Subcutaneous abdominal adipose tissue (tissue), 5 donors: Measurements from ENCODE around the gene PDE4D.
"Not testable (repeated sequence)": the region's sequence is repeated elsewhere in the genome, so short reads cannot be mapped to it uniquely, and the experiment has no call there.

Source experiments
- H3K27ac ChIP-seq: one replicate; pipeline ENCODE4 v1.7.0; 2013; ENCODE audit warnings: low read depth, mild to moderate bottlenecking, inconsistent platforms, low read length, moderate library complexity
- H3K27me3 ChIP-seq, 5 donors: one replicate each; pipeline ENCODE4 v1.7.0; 2013; ENCODE audit warnings: low read length in 5 of 5, inconsistent platforms in 1 of 5; ENCODE audit not compliant: control insufficient read depth in 5 of 5, insufficient read depth in 4 of 5
- H3K36me3 ChIP-seq, 5 donors: one replicate each; pipeline ENCODE4 v1.7.0; 2013; ENCODE audit warnings: low read length in 5 of 5; ENCODE audit not compliant: control insufficient read depth in 5 of 5, insufficient read depth in 5 of 5
- H3K4me1 ChIP-seq, 5 donors: one replicate each; pipeline ENCODE4 v1.7.0; 2013; ENCODE audit warnings: low read length in 5 of 5, mild to moderate bottlenecking in 3 of 5, moderate library complexity in 1 of 5; ENCODE audit not compliant: control insufficient read depth in 5 of 5, insufficient read depth in 5 of 5
- H3K4me3 ChIP-seq, 5 donors: one replicate each; pipeline ENCODE4 v1.7.0; 2013; ENCODE audit warnings: low read length in 5 of 5, low read depth in 1 of 5
- H3K9ac ChIP-seq, 5 donors: one replicate each; pipeline ENCODE4 v1.7.0; 2013; ENCODE audit warnings: low read length in 5 of 5, mild to moderate bottlenecking in 4 of 5, moderate library complexity in 3 of 5
- H3K9me3 ChIP-seq, 5 donors: one replicate each; pipeline ENCODE4 v1.7.0; 2013; ENCODE audit warnings: low read length in 5 of 5; ENCODE audit not compliant: control insufficient read depth in 5 of 5
- donor health status: healthy.
- donor health status: healthy.
- donor health status: healthy.
- donor health status: healthy.
- donor health status: healthy.

The PDE4D gene

GRCh38 chr5:59597690-59598546, 295.6 kb downstream of the PDE4D start:
- Histone ChIP-seq H3K4me3 (peak overlapping the region; percentile 13 to 67 (median 59)), H3K36me3 (no peaks in the 10 kb centered on the region), H3K9me3 (no peaks in the 10 kb centered on the region), H3K9ac (peak overlapping the region in 4 of 5 donors; percentile 10 to 66 (median 47)), H3K4me1 (peaks cover 0 to 10% (median 4%) of the 10 kb centered on the region in 5 donors), H3K27ac (no peak overlapping the region), H3K27me3 (no peaks in the 10 kb centered on the region)

- H3K27ac ChIP-seq = no peak overlapping the region
- no peak overlapping the region for H3K9ac ChIP-seq
- no peak overlapping the region for H3K4me3 ChIP-seq
- no peaks in the 10 kb centered on the region for H3K36me3 ChIP-seq
- no peaks in the 10 kb centered on the region for H3K27me3 ChIP-seq
- H3K4me1 ChIP-seq = peaks cover 0 to 10% (median 4%) of the 10 kb centered on the region in 5 donors
- H3K9me3 ChIP-seq = no peaks in the 10 kb centered on the region
These were observed 296.8 kb downstream of the PDE4D start for GRCh38 chr5:59596586-59597350.

GRCh38 chr5:59594118-59594517, 299.4 kb downstream of the PDE4D start:
- H3K9ac ChIP-seq, H3K27me3 ChIP-seq, H3K4me3 ChIP-seq, H3K27ac ChIP-seq, H3K9me3 ChIP-seq, H3K36me3 ChIP-seq: not testable (repeated sequence)
- peaks cover 0 to 10% (median 4%) of the 10 kb centered on the region in 5 donors for H3K4me1 ChIP-seq

DNA sequence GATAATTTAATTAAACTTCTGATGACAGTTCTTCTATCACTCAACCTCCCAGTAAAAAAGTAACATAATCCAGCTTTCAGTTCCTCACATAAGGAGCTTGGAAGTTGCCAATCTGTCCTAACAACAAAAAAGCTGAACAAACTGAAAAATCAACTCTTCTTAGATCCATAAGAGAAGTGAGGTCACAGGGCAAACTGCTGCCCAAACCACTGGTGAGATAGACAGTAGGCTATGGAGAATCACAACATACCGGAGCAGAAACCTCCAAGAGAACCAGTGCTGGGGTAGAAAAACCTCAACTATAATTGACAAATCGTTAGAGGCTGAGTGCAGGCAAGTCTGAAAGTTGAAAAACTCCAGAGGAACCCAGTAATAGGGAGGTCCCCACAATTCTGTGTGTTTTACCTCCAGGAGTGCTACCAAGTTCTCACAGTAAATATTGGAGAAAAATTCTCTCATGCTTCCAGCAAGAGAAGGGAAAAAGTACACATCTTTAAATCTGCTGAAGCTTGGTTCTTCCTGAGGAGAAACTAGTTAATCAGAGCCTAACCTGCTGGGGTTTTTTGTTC, 300.0 kb downstream of the PDE4D start:
- H3K9me3 ChIP-seq = no peaks in the 10 kb centered on the region

DNA sequence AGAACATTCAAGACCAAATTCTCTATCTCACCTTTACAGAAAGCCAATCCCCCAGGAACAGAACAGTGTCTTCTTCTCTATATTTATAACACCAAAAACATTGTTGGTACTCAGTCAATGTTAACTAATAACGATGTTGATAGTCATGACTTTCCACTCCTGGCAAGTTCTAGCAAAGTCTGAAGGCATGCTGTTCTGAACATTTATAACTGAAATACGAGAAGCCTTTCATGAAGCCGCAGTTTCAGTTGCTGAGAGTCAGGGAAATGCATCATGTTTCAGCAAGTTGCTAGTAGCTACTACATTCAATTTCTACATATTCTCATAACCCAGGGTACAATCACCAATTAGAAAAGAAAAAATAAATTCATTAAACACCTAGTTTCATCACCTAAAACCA, 301.4 kb downstream of the PDE4D start:
- H3K9me3 ChIP-seq = no peaks in the 10 kb centered on the region
- no peak overlapping the region for H3K27ac ChIP-seq
- H3K9ac ChIP-seq = no peak overlapping the region
- no peaks in the 10 kb centered on the region for H3K36me3 ChIP-seq
- H3K27me3 ChIP-seq = no peaks in the 10 kb centered on the region
- H3K4me1 ChIP-seq = peaks cover 0 to 12% (median 11%) of the 10 kb centered on the region in 5 donors
- H3K4me3 ChIP-seq = no peak overlapping the region

More for the DNA sequence above, 300.0 kb downstream of the PDE4D start:
- Histone ChIP-seq H3K27me3 (no peaks in the 10 kb centered on the region), H3K27ac (no peak overlapping the region), H3K9ac (no peak overlapping the region), H3K4me3 (no peak overlapping the region), H3K36me3 (no peaks in the 10 kb centered on the region), H3K4me1 (peaks cover 0 to 6% (median under 1%) of the 10 kb centered on the region in 5 donors)

- Histone ChIP-seq H3K36me3 (no peaks in the 10 kb centered on the region), H3K9ac (no peak overlapping the region), H3K4me1 (peaks cover 0 to 14% (median 11%) of the 10 kb centered on the region in 5 donors), H3K27me3 (no peaks in the 10 kb centered on the region), H3K27ac (no peak overlapping the region), H3K9me3 (no peaks in the 10 kb centered on the region), H3K4me3 (no peak overlapping the region)
These were observed 302.4 kb downstream of the PDE4D start for GRCh38 chr5:59591162-59591561.

GRCh38 chr5:59588922-59589321, 304.6 kb downstream of the PDE4D start:
- Histone ChIP-seq H3K27ac (no peak overlapping the region), H3K9me3 (no peaks in the 10 kb centered on the region), H3K4me3 (no peak overlapping the region), H3K9ac (no peak overlapping the region), H3K27me3 (no peaks in the 10 kb centered on the region), H3K4me1 (peaks cover 0 to 14% (median 11%) of the 10 kb centered on the region in 5 donors), H3K36me3 (no peaks in the 10 kb centered on the region)

DNA sequence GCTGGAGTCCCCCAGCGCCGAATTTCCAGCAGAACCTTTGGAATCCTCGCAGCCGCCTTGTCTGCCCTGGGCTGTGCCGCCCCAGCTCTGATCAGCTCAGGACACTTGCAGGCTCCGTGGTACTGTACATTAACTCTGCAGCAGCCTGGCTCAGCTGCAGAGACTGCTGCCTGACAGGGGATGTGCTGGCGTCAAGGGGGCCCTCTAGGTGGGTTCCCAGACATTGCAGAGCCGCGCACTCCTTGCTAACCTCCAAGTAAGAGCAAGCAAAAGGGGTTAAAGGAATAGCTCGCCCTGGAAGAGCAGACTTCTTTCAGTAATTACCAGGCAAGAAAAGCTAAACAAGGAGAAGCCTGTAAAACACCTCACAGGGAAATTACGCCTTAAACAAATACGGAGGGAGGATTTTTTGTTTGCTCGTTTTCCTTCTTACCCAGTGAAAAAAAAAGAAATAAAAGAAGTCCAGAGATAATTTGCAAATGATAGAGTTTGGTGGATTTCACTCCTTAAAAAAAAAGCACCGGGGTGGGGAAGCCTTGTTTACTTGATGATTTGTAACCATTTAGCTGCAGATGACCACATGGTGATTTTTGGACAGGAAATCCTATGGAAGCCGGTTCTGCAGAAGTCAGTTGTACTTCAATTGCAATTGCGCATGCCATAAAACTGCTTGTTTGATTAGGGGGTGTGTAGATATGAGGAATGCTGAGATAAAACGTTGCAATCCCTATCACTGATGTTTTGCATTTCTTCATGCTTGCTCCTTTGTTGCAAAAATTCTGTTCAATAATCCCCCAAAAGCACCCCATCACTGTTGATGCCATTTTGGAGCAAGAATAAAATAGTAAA, 305.8 kb downstream of the PDE4D start:
- no peak overlapping the region for H3K27ac ChIP-seq
- H3K9me3 ChIP-seq = no peaks in the 10 kb centered on the region
- H3K9ac ChIP-seq = no peak overlapping the region
- H3K36me3 ChIP-seq = no peaks in the 10 kb centered on the region
- H3K27me3 ChIP-seq = no peaks in the 10 kb centered on the region
- peaks cover 0 to 14% (median 11%) of the 10 kb centered on the region in 5 donors for H3K4me1 ChIP-seq
- peak overlapping the region; percentile 34 to 44 (median 44) for H3K4me3 ChIP-seq

DNA sequence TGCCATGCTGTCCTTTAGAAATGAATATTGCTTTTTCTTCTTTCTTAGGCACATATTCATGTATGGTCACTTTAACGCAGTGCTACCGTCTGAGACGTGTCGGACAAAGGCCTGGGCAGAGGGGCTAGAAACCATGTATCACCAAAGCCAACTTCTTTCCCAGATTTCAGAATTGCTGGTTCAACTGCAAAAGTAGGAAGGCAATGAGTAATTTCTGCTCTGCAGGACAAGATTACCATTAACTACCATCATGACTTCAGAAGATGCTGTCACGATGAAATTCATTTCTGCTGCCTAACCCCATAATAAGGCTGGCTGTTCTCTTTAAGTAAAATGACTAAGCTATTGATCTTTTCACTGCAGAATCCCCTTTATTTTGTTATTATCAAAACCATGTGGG, 306.7 kb downstream of the PDE4D start:
- H3K27me3 ChIP-seq = no peaks in the 10 kb centered on the region
- H3K9ac ChIP-seq = no peak overlapping the region
- H3K4me1 ChIP-seq = peaks cover 0 to 14% (median 11%) of the 10 kb centered on the region in 5 donors
- H3K36me3 ChIP-seq = no peaks in the 10 kb centered on the region
- H3K4me3 ChIP-seq = no peak overlapping the region
- H3K9me3 ChIP-seq = no peaks in the 10 kb centered on the region
- H3K27ac ChIP-seq = no peak overlapping the region
